Activated gamma-delta T cell (primary cell): ENCODE measurements around the gene H3-3A.

Experiments
- DNase-seq: peaks from one replicate; lab custom pipeline; 2025; lab: John Stamatoyannopoulos, UW
- total RNA-seq, 2 donors: gene quantifications; one replicate each; lab custom pipeline; 2026; lab: John Stamatoyannopoulos, UW

Gene H3-3A
- 65.8 to 66.6 reads per million in 2 donors for total RNA-seq

- peak; percentile 99 for DNase-seq
Measured at GRCh38 chr1:226062558-226063223, at the start of gene H3-3A. Gene H3-3A (plus strand): TSS chr1:226062716. CDS start chr1:226064352, 1,636 bp downstream.

DNA sequence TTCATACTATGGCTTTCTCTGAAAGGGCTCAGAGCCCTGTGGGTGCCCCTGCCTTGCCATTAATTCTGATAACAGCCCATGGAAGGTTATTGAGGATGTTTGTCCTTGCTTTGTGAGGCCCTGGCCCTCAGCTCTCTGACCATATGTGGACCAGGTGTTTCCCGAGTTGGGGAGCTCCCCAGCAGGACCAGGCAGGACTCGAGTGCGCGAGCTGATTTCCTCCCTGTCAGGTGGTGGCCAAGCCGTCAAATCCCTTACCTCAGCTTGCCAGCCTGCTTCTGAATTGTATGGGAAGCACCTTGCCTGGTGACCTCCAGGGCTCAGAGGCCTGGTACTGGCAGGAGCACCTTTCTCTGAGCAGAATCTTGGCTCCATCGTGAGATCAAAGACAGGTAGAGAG is 45.4 kb upstream of the H3-3A start:
- DNase-seq: no peak

GRCh38 chr1:226019572-226019971 is 42.9 kb upstream of the H3-3A start:
- DNase-seq: no peak

GRCh38 chr1:226021401-226021800 is 41.1 kb upstream of the H3-3A start:
- no peak for DNase-seq

DNA sequence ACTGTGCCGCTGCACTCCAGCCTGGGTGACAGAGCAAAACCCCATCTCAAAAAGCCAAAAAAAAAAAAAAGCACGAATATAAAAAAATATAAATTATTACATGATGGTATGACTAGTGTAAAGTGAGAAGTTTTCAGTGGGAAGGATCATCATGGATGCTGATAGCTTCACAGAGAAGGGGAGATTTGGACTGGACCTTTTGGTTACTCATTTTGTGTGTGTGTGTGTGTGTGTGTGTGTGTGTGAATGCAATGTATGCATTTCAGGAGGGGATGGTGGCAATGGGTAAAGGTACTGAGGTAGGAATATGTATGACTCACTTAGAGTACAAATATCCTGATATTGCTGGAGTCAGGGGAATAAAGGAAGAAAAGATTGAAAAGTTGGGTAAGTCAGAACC is 40.7 kb upstream of the H3-3A start:
- DNase-seq: no peak

DNA sequence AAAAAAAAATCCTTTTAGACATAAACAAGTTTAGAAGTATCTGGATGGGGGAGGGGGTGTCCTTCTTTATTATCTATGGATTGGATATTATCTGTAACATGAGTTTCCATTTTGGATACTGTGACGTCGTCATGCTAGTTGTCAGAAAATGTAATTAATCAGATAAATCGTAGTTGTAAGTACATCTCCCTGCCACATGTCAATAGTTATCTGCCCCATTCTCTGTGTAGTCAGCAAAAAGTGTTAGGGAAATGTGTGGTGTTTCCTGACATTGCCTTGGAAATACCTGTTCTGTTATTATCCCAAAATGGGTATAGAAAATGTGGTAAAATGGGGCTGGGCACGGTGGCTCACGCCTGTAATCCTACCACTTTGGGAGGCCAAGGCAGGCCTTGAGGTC is 38.8 kb upstream of the H3-3A start:
- DNase-seq: no peak

- DNase-seq: no peak
Measured at GRCh38 chr1:226026833-226027232, 35.7 kb upstream of the H3-3A start.

- no peak for DNase-seq
Measured at GRCh38 chr1:226027538-226028217, 34.8 kb upstream of the H3-3A start.

- no peak for DNase-seq
Measured at GRCh38 chr1:226029093-226029496, 33.4 kb upstream of the H3-3A start.

- no peak for DNase-seq
Measured at GRCh38 chr1:226029568-226030225, 32.8 kb upstream of the H3-3A start.

- no peak for DNase-seq
Measured at GRCh38 chr1:226033582-226033981, 28.9 kb upstream of the H3-3A start.

DNA sequence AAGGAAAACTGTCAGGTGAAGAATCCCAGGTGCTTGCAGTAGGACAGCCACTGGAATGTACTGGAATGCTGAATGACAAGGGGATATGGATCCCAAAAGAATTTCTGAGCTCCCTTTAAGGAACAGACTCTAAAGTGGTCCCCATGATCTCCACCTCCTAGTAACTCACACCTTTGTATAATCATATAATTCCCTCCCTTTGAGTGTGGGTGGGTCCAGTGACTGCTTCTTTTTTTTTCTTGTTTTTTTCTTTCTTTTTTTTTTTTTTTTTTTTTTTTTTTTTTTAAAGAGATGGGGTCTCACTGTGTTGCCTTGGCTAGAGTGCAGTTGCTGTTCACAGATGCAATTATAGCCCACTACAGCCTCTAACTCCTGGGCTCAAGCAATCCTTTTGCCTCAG is 28.5 kb upstream of the H3-3A start:
- no peak for DNase-seq

DNA sequence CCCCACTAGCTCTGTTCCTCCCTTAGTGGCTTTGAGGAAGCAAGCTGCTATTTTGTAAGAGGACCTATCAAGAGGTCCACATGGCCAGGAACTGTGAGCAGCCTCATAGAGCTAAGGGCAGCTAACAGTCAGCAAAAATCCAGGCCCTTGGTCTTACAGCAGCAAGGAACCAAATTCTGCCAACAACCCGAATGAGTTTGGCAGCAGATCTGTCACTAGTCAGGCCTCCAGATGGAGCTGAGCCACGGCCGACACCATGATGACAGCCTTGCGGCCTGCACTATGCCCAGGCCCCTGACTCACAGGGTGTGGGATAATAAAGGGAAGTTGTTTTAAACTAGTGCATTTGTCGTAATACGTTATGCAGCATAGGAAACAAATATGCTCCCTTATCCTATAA is 28.0 kb upstream of the H3-3A start:
- no peak for DNase-seq

DNA sequence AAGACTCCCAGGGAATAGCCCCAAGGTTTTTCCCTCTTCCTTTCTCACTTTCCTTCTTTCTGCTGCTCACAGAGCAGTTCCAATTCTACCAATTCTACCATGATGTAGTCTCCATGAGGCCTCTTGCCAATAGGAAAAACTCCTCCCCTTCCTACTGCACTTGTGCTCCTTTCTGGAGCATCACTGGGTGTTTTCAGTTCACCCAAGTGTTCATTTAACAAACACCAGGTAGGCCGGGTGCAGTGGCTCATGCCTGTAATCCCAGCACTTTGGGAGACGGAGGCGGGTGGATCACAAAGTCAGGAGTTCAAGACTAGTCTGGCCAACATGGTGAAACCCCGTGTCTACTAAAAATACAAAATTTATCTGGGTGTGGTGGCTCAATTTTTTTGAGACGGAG is 26.6 kb upstream of the H3-3A start:
- no peak for DNase-seq

DNA sequence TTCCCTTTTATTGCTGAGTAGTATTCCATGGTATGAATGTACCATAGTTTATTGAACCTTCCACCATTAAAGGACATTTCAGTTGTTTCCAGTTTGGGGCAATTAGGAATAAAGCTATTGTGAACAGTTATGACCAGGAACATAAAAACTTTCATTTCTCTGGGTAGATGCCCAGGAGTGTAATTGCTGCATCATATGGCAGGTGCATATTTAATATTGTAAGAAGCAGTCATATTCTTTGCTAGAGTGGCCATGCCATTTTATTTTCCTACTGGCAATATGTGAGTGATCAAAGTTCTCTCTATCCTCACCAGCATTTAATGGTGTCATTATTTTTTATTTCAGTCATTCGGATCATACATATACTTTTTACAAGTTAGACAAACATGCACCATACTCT is 23.9 kb upstream of the H3-3A start:
- DNase-seq: no peak

GRCh38 chr1:226041419-226041818 is 21.1 kb upstream of the H3-3A start:
- no peak for DNase-seq

DNA sequence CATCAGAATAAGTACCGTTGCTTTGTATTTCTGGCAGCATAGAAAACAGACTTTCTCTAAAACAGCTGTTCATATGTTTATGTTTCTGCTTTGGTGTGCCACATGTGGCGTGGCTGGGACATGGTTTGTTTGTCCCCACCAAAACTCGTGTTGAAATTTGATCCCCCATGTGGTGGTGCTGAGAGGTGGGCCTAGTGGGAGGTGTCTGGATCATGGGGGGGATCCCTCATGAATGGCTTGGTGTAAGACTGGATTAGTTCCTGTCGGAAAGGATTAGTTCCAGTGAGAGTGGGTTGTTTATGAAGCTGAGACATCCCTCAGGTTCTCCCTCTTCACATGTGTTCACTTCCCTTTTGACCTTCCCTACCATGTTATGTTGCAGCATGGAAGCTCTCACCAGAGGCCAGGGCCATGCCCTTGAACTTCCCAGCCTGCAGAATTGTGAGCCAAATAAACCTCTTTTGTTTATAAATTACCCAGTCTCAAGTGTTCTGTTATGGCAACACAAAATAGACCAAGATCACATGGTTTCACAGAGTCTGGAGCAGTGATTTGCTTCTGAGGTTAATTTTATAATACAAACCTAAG is 17.9 kb upstream of the H3-3A start:
- no peak for DNase-seq

DNA sequence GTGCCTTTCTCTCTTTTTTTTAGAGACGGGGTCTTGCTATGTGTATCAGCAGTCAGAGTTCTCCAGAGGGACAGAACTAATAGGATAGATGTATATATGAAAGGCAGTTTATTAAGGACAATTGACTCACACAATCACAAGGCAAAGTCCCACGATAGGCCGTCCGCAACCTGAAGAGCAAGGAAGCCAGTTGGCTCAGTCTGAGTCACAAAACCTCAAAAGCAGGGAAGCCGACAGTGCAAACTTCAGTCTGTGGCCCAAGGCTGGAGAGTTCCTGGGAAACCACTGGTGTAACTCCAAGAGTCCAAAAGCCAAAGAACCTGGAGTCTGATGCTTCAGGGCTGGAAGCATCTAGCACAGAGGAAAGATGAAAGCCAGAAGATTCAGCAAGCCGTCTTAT is 16.3 kb upstream of the H3-3A start:
- DNase-seq: no peak

GRCh38 chr1:226047495-226047894 is 15.0 kb upstream of the H3-3A start:
- DNase-seq: no peak

GRCh38 chr1:226048886-226049285 is 13.6 kb upstream of the H3-3A start:
- no peak for DNase-seq

GRCh38 chr1:226050133-226050532 is 12.4 kb upstream of the H3-3A start:
- no peak for DNase-seq

GRCh38 chr1:226051365-226051764 is 11.2 kb upstream of the H3-3A start:
- no peak for DNase-seq

GRCh38 chr1:226052061-226052460 is 10.5 kb upstream of the H3-3A start:
- DNase-seq: no peak
